ENCODE results near the gene KLHL2.
A peak's percentile ranks its signal among the peaks of the same experiment; 100 is the strongest.

Gene KLHL2

DNA sequence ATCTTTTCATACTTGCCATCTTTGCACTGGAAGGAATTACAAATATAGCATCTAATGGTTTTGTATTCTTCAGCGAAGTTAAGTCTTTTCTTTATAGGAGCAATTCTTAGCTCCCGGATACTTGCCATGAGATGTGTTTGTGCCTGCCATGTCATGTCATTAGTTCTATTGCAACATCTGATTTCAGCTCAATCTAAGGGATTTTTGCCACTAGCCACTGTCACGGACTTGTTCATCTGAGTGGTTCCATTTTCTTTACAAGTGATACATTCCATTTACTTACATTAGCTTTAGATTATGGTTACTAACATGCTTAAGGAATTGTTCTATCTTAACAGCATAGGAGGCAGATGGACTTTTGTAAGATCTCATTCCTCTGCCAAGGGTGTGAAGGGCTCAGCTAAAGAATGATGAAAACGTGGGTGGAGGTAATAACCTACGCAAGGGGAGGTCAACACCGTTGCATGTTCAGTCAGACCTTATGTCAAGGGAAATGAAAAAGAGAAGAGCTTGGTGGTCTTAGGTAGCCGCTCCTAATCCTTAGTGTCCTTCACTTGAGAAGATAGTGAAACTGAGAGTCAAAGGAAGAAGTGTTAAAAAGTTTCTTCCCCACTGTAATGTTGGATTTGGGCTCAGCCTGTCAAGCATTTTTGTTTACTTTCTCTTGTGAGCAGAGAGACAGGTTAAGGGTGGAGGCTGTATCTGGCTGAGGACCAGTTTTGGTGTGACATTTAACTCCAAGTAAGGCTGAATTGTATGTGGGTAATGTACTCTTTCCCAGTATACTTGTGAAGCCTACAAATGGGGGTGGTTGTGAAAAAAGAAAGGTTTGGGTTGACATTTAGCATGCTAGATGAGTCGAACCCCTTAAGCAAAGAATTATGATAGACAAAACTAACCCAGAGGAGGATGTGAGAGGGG is 3.6 kb upstream of the KLHL2 start:
- no peak overlapping the region for H3K4me3 ChIP-seq (ENCODE audit: control insufficient read depth, low read depth, low read length)
- no peak for DNase-seq (ENCODE audit: low read depth)

DNA sequence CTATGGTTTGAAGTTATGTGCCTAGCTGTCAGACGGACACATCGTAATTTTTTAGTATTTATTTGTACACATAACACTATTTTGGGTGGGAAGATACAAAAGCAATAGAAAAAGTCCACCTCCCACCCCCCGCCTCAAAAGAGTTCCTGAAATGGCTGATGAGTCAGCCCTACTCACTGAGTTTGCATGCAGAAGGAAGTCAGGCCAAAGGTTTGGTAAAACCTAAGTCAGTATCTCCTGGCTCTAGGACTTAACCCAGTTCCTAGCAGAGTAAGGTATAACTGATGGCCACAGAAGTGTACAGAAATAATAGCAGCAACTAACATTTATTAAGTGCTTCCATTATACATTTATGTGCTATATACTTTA is 2.9 kb upstream of the KLHL2 start:
- no peak overlapping the region for H3K4me3 ChIP-seq (ENCODE audit: control insufficient read depth, low read depth, low read length)
- DNase-seq (ENCODE audit: low read depth) = peak; percentile 69

More for the DNA sequence above, 3.6 kb upstream of the KLHL2 start:
- TF ChIP-seq CTCF (conservative IDR thresholded peaks at IDR 0.05; ENCODE audit: control insufficient read depth, insufficient read depth, low read depth, low read length) = no peak

DNA sequence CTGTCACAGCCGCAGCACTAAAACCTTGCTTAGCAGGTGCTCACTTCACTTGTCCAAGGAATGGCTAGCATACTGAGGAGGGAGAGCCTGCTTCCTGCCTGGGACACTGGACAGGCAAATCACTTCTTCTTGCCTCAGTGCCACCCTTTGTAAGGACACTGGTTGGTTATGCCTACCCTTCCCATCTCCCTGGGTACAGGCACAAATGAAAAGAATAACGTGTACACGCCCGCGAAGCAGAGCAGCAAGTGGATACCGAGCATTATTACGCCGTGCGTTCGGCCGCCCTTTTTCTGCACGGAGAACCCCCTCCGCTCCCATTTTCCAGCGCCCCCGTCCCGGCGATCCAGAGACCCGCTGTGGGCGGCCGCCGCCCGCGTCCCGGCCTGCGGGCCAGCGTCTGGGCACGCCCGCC is 338 bp upstream of the KLHL2 start:
- DNase-seq (ENCODE audit: low read depth) = peak; percentile 18
- TF ChIP-seq CTCF (conservative IDR thresholded peaks at IDR 0.05; ENCODE audit: control insufficient read depth, insufficient read depth, low read depth, low read length) = no peak
- H3K4me3 ChIP-seq (ENCODE audit: control insufficient read depth, low read depth, low read length) = peak overlapping the region; percentile 71

More for the DNA sequence above, 2.9 kb upstream of the KLHL2 start:
- no peak for TF ChIP-seq CTCF (conservative IDR thresholded peaks at IDR 0.05; ENCODE audit: control insufficient read depth, insufficient read depth, low read depth, low read length)

DNA sequence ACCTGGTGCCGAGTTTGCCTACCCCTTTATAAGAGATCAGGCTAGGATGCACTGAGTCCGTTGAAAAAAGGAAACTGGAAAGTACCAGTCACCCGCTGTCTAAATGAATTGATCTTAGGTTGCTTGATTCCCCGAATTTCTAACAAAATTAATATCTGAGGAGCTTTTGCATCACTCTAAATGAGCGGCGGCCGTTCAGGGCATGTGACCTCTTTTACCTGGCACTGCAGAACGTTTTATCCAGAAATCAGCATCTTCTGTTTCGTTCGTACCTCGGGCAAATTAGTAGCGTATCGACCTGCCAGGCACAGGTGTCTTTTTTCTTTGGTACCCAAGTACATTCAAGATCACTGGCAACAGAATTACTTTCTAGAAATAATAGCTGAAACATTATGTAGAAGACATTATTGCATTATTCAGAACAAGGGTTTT is 876 bp downstream of the KLHL2 start:
- DNase-seq (ENCODE audit: low read depth) = no peak
- H3K4me3 ChIP-seq (ENCODE audit: control insufficient read depth, low read depth, low read length) = peak overlapping the region; percentile 84
- no peak for TF ChIP-seq CTCF (conservative IDR thresholded peaks at IDR 0.05; ENCODE audit: control insufficient read depth, insufficient read depth, low read depth, low read length)

- TF ChIP-seq CTCF (conservative IDR thresholded peaks at IDR 0.05; ENCODE audit: control insufficient read depth, insufficient read depth, low read depth, low read length) = no peak
- peak overlapping the region; percentile 84 for H3K4me3 ChIP-seq (ENCODE audit: control insufficient read depth, low read depth, low read length)
- peak; percentile 32 for DNase-seq (ENCODE audit: low read depth)
These were observed 1.5 kb downstream of the KLHL2 start for GRCh38 chr4:165208741-165209388.

DNA sequence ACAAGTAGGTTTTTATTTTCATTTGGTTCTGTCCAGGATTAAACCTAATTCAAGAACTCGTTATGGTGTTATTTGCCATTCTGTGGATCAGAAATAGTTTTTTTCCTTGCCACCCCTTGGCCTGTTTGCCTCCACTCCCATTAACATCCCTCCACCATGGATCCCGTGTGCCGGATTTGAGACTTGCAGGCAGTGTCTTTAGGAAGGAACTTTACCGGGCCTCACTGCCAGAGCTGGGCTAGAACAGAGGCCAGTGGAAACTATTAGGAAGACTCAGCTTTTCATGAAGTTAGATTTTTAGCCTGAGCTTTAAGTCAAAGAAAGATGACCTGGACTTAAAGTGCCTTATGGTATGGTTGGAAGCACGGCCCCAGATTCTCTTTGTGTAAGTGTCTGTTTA is 2.4 kb downstream of the KLHL2 start:
- no peak for TF ChIP-seq CTCF (conservative IDR thresholded peaks at IDR 0.05; ENCODE audit: control insufficient read depth, insufficient read depth, low read depth, low read length)
- H3K4me3 ChIP-seq (ENCODE audit: control insufficient read depth, low read depth, low read length) = no peak overlapping the region
- no peak for DNase-seq (ENCODE audit: low read depth)

All from fibroblast of mammary gland (primary cell).